NCI-H1694 treated with DMSO at 0.1 percent for 48 hours (cell line): Measurements from ENCODE around the gene OR10J1.
"Not testable (repeated sequence)": the region's sequence is repeated elsewhere in the genome, so short reads cannot be mapped to it uniquely, and the experiment has no call there.

ENCODE experiments used
- DNase-seq: peaks from one replicate; lab custom pipeline; 2025; lab: John Stamatoyannopoulos, UW

The OR10J1 gene

GRCh38 chr1:159439422-159439821 lies at the start of gene OR10J1:
Gene OR10J1, plus strand, starts transcription at chr1:159439722. Its CDS starts 70 bp downstream, at chr1:159439792.
- DNase-seq = no peak

GRCh38 chr1:159406821-159407220 lies 32.7 kb upstream of the OR10J1 start:
- no peak for DNase-seq

GRCh38 chr1:159408862-159409400 lies 30.6 kb upstream of the OR10J1 start:
- DNase-seq = no peak

- no peak for DNase-seq
Measured at GRCh38 chr1:159421821-159422220, 17.7 kb upstream of the OR10J1 start.

DNA sequence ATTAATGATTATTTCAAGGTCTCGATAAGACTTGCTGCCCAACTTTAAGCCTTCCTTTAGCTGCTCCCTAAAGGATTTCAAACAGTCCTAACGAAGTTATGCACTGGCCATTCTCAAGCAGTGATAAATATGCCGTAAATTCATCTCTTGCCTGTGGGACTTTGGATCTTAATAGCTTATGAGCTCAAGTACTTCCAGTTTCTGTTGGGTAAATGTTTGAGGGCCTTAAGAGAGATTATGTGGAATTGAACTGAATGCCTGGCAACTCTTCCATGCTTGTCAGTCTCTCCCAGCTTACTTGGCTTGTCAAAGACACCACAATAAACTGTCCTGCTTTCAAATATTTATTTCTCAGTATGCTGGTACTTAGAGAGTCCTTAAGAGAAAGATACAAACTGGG lies 11.0 kb upstream of the OR10J1 start:
- no peak for DNase-seq

GRCh38 chr1:159429074-159429861 lies 10.3 kb upstream of the OR10J1 start:
- no peak for DNase-seq

GRCh38 chr1:159430985-159431384 lies 8.5 kb upstream of the OR10J1 start:
- DNase-seq = no peak

DNA sequence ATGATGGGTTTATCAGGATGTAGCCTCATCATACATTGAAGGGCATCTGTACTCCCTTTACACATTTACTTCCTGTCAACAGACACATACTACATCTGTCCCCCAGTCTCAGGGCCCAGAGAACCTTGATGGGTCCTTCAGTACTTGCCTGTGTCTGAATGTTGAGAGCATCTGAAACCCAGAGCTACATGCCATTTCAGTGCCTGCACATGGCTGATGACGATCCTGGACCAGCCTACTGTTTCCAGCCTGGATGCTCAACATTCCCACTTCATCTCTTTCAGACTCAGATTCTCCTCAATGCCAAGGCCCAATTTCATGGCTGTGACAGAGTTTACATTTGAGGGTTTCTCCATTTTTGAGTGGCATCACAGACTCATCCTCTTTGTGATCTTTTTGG lies 7.6 kb upstream of the OR10J1 start, which contains the start of gene OR10J4:
Gene OR10J4, plus strand, starts transcription at position 301 of the 400 bp plus-strand sequence.
- DNase-seq = no peak

DNA sequence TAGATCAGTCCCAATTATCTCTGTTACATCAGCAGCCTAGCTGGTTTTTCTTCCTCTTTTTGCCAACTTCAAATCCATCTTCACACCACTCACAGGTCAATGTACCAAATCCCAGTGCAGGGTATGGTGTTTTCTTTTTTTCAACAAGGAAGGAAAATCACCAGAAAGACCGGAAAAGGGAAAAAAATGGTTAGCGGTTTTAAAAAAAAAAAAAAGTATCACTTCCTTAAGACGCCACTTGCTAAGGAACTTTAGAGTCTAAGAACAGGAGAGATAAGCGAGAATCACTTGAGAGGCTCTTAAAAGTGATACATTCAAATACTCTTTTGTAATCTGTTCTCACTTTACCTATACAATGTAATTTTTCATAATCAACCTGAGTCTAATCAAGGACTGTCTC lies 3.1 kb upstream of the OR10J1 start:
- no peak for DNase-seq

- no peak for DNase-seq
Measured at GRCh38 chr1:159441360-159441759, 1.8 kb downstream of the OR10J1 start.

- DNase-seq = no peak
Measured at GRCh38 chr1:159442428-159442827, 2.9 kb downstream of the OR10J1 start.

- no peak for DNase-seq
Measured at GRCh38 chr1:159443066-159443750, 3.7 kb downstream of the OR10J1 start.

GRCh38 chr1:159444511-159444910 lies 5.0 kb downstream of the OR10J1 start:
- no peak for DNase-seq

DNA sequence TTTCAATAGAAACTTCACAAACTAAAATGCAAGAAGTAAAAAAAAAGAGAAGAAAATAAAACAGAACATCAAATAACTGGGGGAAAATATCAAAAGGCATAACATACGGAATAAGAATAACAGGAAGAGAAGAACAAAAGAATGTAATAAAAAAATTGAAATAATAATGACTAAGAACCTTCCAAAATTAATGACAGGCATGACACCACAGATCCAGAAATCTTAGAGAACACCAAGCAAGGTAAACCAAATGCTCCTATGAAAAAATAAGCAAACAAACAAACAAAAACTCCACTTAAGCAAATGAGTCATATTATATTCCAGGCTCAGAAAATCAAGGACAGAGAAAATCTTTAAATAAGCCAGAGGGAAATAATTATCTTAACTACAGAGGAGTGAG lies 8.7 kb downstream of the OR10J1 start:
- no peak for DNase-seq

GRCh38 chr1:159449605-159450004 lies 10.1 kb downstream of the OR10J1 start:
- DNase-seq = not testable (repeated sequence)

DNA sequence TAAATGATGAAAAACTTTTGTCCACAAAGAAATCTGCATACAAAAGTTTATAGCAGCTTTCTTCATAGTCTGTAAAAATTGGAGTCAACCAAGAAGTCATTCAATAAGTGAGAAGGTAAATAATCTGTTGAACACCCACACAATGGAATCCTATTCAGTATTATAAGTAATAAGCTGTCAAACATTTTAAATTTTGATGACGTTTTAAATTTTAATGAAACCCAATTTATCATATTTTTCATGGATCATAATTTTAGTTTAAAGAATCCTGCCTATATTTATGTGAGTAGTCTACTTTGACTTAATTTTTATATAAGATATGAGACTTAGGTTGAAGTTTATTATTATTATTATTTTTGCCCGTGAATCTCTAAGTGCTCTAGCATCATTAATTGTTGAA lies 20.0 kb downstream of the OR10J1 start:
- no peak for DNase-seq

DNA sequence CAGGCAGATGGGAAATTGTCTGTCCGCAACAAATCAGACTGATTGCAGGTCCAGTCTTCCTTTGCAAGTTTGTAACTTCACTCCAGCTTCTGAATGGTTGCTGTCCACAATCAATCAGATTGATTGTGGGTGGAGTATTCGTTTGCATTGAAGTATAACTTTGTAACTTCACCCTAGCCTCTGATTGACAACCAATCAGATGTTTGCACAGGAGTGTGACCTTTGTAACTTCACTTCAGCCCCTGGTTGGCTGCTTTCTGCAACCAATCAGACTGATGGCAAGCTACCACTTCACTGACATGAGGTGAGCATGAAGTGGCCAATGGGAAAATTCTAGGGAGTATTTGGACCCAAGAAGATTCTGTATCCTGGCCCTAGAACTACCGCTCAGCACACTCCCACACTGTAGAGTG lies 25.7 kb downstream of the OR10J1 start:
- DNase-seq = no peak

DNA sequence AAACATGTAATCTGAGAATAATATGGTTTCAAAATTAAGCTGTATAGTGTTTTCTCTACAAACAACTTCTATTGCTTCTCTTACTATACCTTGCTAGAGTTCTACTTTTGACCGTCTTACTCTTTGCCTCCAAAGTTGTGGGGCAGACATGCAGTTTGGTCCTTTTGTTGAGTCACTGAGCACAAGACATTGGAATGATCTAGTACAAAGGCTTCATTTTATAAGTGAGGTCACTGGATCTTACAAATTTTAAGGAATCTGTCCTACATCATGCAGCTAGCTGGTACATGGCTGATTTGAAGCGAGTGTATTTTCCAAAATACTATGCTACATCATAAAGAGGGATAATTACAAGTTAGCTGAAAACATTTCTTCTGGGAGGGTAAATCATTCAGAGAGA lies 28.8 kb downstream of the OR10J1 start:
- DNase-seq = no peak

DNA sequence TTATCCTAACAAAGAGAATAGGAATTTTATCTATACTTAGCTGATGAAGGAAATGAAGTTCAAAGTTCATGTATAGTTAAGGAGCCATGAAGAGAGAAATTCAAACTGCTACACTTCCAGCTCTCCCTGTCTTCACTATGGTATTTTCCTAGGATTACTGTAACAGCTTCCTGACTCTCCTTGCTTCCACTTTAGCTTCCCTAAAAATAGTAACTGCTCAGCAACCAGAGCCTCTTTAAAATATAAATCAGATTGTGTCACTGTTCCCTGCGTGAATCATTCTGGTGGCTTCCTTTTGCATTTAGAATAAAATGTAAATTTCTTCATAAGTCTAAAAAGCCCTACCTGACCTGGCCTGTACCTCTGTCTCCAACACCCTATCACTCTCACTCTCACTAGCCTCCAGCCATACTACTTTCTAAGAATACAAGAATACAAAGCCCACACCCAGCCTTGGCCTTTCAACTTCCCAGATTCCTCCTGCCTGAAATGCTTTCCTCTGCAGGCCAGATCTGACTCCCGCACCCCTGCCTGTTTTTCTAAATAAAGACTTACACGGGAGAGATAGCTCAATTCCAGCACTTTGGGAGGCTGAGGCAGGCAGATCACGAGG lies 30.5 kb downstream of the OR10J1 start:
- DNase-seq = no peak

GRCh38 chr1:159473335-159473734 lies 33.8 kb downstream of the OR10J1 start:
- DNase-seq = no peak

DNA sequence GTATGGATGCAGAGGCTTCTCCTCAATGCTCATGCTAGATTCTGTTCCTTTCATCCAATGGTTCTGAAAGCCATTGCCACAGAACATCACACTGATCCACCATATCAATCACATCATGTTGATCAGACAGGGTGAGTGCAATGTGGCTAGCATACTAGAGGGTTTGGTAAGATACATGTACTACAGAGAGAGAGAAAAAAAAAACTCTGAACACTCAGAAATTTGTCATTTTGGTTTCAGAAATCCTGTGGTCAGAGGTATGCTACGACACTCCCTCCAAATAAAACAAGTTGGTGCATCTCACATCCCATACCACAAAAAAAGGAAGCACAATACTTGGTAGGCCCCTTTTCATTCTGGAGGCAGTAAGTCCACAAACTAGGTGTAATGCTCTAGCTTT lies 35.4 kb downstream of the OR10J1 start:
- DNase-seq = no peak

- no peak for DNase-seq
Measured at GRCh38 chr1:159483501-159483900, 44.0 kb downstream of the OR10J1 start.
